ENCODE measurements around the gene HDGF.
"Not testable (repeated sequence)": the region's sequence is repeated elsewhere in the genome, so short reads cannot be mapped to it uniquely, and the experiment has no call there.

Gene HDGF

DNA sequence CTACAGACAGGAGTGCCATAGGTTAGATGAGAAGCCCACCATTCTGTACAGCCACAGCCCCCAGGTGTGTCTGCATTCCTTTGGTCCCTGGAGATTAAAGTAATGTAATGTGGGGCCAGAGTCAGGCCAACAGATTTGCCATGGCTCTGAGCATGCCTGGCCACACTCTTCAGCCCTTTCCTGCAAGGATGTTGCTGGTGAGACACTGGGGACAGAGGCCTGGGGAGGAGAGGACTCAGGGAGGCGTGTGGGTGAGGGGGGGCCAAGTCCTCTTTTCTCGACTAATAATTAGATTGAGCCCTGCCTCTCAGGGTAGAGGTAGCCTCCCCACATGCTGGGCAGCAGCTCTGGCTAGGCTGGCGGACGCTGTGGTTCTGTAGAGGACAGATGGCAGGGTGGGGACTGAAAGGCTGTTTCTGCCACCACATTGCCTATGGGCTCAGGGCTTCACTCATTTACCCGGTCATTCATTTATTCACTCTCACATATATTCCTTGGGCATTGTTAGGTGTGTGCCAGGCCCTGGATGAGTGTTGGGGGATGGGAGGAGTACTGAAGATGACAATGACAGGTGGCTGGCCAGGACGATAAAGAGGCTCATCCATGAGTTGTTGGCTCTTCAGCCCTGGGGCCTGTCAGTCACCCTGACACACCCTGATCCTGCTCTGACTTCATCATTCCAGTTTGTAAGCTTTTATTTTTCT lies 8.8 kb upstream of the HDGF start:
- TF ChIP-seq, protein P1, sequence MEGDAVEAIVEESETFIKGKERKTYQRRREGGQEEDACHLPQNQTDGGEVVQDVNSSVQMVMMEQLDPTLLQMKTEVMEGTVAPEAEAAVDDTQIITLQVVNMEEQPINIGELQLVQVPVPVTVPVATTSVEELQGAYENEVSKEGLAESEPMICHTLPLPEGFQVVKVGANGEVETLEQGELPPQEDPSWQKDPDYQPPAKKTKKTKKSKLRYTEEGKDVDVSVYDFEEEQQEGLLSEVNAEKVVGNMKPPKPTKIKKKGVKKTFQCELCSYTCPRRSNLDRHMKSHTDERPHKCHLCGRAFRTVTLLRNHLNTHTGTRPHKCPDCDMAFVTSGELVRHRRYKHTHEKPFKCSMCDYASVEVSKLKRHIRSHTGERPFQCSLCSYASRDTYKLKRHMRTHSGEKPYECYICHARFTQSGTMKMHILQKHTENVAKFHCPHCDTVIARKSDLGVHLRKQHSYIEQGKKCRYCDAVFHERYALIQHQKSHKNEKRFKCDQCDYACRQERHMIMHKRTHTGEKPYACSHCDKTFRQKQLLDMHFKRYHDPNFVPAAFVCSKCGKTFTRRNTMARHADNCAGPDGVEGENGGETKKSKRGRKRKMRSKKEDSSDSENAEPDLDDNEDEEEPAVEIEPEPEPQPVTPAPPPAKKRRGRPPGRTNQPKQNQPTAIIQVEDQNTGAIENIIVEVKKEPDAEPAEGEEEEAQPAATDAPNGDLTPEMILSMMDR (IDR thresholded peaks at IDR 0.05; ENCODE audit: low read depth, low read length): no peak
- DNase-seq (ENCODE audit: low read depth, low spot score): no peak
- no peak overlapping the region for H3K4me3 ChIP-seq (ENCODE audit: low read depth, low read length)
- in situ Hi-C loops (cut with HindIII; ENCODE audit: low sequenced_read_pairs): no loop called here

DNA sequence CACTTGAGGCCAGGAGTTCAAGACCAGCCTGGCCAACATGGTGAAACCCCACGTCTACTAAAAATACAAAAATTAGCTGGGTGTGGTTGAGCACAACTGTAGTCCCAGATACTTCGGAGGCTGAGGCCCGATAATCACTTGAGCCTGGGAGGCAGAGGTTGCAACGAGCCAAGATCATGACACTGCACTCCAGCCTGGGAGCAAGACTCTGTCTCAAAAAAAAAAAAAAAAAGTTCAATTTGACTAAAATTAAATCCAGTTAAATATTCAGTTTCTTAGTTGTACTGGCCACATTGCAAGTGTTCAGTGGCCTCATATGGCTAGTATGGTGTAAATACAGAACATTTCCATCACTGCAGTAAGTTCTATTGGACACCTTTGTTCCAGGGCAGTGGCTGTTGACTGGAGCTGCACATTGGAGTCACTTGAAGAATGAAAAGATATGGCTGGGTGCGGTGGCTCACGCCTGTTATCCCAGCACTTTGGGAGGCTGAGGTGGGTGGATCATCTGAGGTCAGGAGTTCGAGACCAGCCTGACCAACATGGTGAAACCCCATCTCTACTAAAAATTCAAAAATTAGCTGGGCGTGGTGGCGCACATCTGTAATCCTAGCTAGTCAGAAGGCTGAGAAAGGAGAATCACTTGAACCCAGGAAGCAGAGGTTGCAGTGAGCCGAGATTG lies 6.2 kb upstream of the HDGF start:
- DNase-seq (ENCODE audit: low read depth, low spot score); H3K4me3 ChIP-seq (ENCODE audit: low read depth, low read length); in situ Hi-C loops (cut with HindIII; ENCODE audit: low sequenced_read_pairs): not testable (repeated sequence)

- TF ChIP-seq, protein P1 (IDR thresholded peaks at IDR 0.05; ENCODE audit: low read depth, low read length): no peak
- in situ Hi-C loops (cut with HindIII; ENCODE audit: low sequenced_read_pairs): no loop called here
- DNase-seq (ENCODE audit: low read depth, low spot score): no peak
- H3K4me3 ChIP-seq (ENCODE audit: low read depth, low read length): no peak overlapping the region
Observed at GRCh38 chr1:156756355-156756754, 4.9 kb upstream of the HDGF start.

- H3K4me3 ChIP-seq (ENCODE audit: low read depth, low read length): no peak overlapping the region
- in situ Hi-C loops (cut with HindIII; ENCODE audit: low sequenced_read_pairs): no loop called here
- DNase-seq (ENCODE audit: low read depth, low spot score): no peak
- TF ChIP-seq, protein P1 (IDR thresholded peaks at IDR 0.05; ENCODE audit: low read depth, low read length): no peak
Observed at GRCh38 chr1:156755527-156755950, 4.1 kb upstream of the HDGF start.

- in situ Hi-C loops (cut with HindIII; ENCODE audit: low sequenced_read_pairs): no loop called here
- TF ChIP-seq, protein P1 (IDR thresholded peaks at IDR 0.05; ENCODE audit: low read depth, low read length): no peak
Observed at GRCh38 chr1:156754219-156754618, 2.7 kb upstream of the HDGF start.

DNA sequence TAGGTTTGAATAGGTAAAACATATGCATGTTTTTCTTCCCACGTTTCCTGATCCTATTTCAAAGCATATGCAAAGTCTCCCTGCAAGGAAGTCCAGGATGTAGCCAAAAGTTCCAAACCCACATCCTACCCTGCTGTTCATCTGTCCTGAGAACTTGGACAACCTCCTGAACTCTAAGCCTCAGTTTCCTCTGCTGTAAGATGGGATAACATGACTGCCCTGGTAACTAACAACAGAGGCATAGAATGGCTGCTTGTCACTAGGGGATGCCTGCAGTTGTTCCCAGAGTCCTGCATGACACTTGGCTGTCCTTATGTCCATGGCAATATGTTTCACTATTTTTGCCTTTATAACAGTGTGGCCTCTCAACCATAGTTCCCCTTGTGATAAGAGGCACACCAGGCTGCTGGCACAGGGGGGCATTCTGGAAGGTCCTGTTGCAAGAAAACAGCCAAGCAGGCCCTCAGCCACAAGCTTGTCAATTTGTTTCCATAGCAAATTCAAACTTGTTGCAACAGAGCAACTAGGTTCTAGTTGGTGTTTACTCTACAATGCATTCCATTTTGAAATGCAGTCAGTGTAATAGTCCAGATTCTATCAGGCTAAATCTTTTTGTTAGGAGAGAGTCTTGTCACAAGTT lies 1.5 kb upstream of the HDGF start:
- in situ Hi-C loops (cut with HindIII; ENCODE audit: low sequenced_read_pairs): no loop called here
- peak overlapping the region; percentile 83 for H3K4me3 ChIP-seq (ENCODE audit: low read depth, low read length)
- DNase-seq (ENCODE audit: low read depth, low spot score): no peak
- TF ChIP-seq, protein P1 (IDR thresholded peaks at IDR 0.05; ENCODE audit: low read depth, low read length): no peak

More at GRCh38 chr1:156754219-156754618, 2.7 kb upstream of the HDGF start:
- H3K4me3 ChIP-seq (ENCODE audit: low read depth, low read length): no peak overlapping the region
- no peak for DNase-seq (ENCODE audit: low read depth, low spot score)

Measured in astrocyte of the spinal cord (primary cell).